HG03064 (cell line): Measurements from ENCODE around the gene NSMF.

Source experiments
- ATAC-seq: cut with Tn5 transposase; IDR thresholded peaks from one replicate; pipeline ENCODE4 v1.9.1; 2021; ENCODE audit warnings: low read depth; ENCODE audit not compliant: unreplicated experiment

The NSMF gene

DNA sequence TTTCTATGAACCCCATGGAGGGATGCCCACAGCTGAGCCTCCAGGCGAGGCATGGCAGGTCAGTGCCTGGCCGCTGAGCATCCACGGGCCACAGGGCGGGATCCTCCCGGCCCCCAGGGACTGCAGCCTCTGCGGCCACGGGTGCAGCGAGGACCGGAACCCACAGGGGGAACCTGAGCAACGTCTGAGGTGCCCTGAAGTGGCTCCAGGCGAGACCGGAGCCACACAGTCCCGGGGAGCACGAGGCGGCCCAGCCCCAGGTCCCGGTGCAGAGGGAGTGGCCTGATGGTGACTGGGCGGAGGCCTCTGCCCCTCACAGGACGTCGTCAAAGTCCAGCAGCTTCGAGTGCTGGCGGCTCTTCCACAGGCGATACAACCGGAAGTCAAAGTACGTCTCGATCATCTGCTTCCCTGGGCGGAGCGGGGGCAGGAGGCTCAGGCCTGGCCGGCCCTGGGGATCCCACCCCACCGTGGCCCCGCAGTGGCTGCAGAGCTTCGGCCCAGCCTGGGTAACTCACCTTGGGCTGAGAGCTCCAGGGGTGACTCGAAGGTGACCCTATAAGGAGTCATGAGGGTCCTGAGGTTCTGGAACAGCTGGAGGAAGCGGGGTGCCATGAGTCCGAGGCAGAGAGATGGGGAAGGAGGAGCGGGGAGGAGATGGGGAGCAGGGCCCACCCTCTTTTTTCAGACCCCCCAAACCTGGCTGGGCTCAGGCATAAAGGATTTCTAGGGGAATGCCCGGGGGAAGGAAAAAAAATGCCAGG is 9.9 kb downstream of the NSMF start:
- ATAC-seq = no peak

DNA sequence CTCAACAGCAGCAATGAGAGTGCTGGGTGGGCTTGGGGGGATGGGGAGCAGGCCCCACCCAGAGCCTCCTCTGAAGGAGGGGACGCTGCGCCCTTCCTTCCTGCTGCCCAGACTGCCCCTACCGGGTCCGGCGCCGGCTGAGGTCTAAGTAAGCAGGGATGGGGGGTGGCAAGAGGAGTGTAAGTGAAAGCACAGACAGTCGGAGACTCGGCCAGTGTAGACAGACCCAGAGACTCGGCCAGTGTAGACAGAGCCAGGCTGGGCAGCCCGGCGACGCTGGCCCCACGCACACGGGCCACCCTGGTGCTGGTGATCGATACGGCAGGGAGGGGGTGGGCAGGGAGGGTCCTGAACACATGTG is 10.6 kb downstream of the NSMF start:
- ATAC-seq = no peak

DNA sequence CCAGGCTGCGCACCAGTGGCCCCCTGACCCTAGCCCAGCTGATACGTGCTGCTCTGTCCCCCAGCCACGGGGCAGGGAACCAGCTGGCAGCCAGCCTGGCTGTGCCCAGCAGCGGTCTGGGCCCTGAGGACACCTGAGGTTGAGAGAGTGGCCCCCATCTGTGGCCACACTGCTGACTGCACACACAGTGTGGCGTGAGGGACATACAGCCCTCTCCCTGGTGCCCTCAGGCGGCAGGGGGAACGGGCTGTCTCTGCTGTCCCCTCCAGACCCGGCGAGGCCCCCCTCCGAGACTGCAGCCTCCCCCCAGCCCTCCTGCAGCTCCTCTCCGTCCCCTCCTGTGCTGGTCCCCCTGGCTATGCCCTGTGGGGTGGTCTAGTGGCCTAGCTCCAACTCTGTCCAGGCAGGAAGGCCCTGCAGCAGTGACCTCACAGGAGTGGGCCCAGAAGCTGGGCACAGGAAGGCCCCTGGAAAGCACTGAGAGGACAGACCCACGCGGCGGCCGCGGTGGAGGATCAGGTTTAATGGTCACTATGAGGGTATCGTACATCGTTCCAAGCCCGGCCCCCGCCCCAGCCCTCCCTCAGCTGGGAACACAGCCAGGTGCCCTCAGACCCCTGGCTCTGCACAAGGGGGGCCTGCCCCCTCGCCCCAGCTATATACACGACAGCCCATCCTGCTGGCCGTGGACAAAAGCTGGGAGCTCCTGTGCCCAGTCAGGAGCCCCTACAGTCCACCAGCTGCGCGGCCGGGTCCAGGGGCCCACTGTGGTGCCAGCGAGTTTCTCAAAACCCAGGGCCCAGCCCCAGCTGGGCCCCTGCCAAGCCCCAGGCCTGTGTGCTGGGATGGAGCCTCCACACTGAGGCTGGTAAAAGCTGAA is 11.2 kb downstream of the NSMF start:
- no peak for ATAC-seq

DNA sequence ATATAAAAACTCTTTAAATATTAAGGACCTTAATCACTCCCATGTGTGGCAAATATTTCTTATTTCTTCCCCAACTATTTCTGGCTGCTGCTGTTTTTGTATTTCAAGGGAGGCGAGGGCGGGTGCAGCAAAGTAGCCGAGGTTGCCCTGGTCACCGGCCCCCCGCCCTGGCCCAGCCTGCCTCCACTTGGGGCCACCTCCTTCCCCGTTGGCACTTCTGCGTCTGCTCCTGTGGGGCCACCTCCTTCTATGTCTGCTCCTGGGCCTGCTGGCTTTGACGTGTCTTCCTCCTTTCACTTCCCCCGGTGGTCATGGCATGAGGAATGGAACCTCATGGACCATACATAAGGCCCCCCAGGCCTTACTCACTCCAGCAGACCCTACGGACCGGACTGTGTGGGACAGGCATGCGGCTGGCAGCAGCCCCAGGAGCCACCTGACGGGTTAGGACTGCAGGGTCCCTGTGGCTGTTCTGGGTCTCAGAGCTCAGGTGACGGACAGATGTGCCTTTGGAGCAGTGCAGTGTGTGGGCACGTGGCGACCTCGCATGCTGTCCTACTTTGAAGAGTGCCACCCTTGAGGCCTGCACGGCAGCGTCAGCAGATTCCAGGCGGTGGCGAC is 12.2 kb downstream of the NSMF start:
- no peak for ATAC-seq

DNA sequence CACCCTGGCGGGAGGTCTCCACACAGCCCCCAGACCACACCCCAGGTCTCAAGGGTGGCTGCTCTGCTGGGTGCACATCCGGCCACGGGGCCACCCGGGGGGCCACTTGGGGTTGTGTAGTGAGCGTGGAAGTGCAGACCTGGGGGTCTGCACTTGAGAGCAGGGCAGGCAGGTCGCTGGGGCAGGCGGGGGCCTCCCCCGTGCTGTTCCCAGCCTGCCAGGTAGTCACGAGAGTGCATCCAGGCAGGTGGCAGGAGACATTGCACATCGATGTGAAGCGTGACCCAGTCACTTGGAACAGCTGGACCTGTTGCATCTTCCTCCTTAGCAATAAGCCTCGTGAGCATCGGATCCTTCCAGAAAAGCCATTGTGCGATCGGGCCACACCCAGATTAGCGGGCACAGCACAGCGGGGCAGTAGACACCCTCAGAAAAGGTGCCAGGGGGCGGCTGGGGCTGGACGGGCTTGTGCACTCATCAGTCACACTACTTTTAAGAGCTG is 13.2 kb downstream of the NSMF start:
- ATAC-seq = no peak

DNA sequence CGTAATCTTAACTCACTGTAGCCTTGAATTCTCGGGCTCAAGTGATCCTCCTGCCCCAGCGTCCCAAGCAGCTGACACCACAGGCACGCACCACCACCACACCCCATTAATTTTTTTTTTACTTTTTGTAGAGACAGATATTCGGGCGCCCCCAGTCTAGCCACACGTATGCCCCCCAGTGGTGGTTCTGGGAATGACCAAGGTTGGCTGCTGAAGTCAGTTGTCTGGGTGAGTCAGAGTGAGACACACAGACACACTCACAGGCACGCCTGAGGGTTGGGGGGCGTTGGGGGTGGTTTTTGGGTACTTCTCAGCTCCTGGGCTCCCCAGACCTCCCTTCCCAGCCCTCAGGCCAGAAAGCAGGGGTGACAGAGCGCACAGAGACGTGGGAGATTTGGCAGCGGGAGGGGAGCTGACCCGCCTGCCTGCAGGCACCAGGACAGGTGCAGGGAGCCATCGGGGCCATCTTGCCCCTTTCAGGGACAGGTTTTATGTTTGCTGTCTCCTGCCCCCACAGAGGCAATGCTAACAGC is 13.8 kb downstream of the NSMF start:
- no peak for ATAC-seq

DNA sequence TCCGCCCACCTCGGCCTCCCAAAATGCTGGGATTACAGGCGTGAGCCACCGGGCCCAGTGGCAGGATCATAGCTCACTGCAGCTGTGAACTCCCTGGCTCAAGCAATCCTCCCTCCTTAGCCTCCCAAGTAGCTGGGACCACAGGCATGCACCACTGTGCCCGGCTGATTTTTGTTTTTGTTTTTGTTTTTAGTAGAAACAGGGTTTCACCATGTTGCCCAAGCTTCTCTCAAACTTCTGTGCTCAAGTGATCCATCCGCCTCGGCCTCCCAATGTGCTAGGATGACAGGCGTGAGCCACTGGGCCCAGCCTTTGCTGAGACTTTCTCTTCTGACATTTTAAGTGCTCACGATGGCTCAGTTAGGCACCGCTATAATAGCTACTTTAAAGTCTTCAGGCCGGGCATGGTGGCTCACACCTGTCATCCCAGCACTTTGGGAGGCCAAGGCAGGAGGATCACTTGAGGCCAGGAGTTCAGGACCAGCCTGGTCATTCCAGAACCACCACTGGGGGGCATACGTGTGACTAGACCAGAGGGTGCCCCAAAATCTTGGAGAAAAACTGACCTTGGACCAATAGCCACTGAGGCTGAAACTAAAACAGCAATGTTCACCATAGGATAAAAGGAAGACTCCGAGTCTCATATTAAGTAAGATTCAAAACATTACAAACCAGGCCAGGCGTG is 14.9 kb downstream of the NSMF start:
- ATAC-seq = no peak

DNA sequence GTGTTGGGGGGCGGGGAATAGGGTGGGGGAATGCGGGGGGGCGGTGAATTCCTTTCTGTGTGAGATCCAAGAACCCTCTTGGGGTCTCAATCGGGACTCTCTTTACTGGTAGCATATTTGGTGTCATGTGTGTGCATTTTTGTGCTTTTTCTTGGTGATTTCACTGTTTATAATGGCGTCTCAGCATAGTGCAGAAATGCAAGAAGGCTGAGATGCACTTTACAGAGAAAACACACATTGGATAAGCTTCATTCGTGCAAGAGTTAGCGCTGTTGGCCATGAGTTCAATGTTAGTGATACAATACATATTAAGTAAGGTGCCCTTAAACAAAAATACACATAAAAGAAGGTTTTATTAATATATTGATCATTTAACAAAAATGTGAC is 17.2 kb downstream of the NSMF start:
- ATAC-seq = no peak

DNA sequence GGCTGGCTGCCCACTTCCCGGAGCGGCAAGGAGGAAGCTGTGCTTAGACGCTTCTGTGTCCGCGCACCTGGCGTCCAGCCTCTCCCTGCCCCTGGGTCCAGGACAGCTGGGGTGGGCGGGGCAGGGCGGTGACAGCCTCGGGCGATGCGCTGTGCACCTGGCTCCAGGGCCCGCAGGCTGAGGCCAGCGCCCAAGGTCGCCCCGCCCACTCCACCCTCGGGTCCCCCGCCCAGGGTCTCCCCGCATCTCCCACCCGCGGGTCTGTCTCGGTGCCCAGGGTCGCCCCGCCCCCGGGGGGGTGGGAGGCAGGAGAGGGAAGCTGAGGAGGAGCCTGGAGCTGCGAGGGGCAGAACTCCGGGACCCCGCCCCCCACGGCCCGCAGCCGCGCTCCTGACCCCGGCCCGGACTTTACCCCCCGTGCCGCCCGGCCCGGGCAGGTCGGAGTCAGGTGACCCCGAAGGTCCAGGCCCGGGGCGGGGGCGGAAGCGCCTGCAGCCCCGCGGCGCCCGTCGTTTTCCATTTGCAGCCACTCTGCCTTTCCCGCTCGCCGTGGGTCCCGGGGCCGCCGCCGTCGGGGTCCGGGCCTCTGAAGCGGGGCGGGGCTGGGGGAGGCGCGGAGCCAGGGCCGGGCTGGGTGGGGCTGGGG is 17.7 kb downstream of the NSMF start, which contains the start of gene ENTPD8:
ENTPD8 (minus strand) TSS at position 69 of the 646 bp plus-strand sequence. CDS start 3,072 bp downstream, outside the sequence.
- ATAC-seq = no peak

DNA sequence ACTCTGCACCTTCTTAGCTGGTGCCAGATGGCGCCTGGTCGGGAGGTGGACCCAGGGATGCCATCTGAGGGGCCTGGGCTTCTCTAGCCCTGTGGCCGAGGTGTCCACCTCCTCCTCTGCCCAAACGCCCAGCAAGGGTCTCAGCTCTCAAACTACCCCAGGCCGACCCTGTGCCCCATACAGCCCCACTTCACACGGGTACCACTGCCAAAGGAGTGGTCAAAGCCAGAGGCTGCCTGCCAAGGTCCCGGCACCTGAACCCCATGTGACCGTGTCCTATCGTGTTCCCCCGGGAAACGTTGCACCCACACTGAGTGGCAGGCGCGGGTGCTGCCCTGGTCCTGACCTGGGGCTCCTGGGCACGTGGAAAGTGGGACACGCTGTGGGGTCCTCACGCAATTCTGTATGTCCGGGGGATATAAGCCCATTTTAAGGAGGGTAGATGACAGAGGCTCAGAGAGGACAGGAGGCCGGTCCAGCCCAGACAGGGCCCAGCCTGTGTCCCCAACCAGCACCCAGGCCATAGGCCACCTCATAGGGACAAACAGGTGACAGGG is 19.9 kb downstream of the NSMF start:
- no peak for ATAC-seq

DNA sequence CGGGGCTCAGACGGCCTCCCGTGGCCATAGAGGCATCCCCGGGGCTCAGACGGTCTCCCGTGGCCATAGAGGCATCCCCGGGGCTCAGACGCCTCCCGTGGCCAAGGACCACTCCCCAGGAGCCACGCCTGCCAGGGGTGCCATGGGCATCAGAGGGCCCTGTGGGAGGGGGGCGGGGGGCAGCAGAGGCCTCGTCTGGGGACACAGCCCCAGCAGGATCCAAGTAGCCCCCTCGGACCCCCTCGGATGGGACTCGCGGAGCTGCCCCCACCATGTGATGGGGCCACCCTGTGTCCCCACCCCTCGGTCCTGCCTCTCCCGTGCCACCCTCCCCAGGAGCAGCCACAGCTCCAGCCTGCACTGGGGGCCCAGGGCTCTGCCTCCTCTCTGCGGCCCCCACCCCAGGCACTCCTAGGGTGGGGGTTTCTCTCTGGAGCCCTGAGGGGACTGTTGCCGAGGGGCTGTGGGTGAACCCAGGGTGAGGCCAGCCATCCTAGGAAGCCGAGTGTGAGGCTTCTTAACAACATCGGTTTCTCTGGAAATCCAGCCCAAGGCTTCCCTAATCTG is 20.5 kb downstream of the NSMF start:
- no peak for ATAC-seq

DNA sequence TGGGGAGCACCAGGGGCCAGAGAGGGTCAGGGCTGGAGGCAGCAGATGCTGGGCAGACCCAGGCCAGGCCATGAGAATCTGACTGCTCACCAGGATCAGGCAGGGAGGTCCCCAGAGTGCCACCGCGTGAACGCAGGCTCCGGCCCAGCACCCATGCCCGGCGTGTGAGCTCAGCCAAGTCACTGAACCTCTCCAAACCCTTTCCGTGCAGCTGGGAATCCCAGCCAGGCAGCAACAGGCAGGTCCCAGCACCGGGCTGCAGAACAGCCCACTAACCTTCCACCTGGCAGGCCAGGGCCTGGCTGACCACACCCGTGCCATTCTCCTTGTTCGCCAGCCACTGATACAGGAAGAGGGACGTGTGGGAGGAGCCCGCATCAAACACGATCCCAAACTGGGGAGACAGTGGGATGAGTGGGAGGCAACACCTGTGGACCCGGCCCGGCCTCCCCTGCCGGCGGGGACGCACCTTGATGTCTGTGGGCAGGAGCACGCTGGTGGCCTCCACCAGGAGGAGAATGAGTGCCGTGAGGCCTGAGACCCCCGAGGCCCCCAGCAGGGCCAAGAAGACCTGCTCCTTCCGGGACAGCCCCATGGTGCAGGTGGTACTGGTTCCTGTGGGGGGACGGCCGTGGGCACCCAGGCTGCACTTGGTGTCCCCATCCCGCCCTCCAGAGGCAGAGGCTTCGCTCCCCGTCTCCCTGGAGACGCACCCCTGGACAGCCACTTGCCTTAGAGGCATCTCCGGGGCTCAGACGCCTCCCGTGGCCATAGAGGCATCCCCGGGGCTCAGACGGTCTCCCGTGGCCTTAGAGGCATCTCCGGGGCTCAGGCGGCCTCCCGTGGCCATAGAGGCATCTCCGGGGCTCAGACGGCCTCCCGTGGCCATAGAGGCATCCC is 21.2 kb downstream of the NSMF start:
- no peak for ATAC-seq

DNA sequence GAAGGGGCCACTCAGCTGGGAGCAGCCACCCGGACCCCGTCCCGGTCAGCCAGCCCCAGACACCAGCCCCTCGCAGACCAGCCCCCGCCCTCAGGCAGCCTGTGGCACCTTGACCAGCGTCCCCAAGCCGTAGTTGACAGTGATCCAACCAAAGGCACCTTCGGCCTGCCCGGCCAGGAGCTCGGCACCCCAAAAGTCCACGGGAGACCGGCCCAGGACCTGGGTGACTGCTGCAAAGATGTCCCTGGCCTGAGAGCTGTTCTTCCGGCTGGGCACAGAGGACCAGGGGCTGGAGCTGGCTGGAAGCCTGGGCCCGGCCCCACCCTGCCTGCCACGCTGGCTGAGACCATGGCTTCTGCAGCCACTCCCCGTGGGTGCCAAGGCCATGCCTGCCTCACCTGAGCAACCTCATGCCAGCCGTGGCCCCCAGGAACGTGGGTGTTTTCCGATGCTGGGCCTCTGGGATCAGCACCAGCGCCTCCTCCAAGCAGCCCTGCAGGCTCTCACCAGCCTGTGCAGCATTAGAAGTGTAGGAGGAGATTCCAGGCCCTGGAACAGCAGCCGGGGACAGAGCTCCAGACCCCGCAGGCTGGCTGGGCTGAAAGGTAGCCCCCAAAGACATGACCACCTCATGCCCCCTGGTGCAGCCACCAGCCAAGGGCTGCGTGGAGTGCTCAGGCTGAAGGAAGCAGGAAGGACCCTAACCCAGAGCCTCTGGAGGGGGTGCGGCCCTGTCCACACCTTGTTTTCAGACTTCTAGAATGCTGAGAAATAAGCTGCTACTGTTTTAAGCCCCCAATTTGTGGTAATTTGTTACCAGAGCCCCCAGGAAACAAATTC is 22.2 kb downstream of the NSMF start:
- ATAC-seq = no peak

DNA sequence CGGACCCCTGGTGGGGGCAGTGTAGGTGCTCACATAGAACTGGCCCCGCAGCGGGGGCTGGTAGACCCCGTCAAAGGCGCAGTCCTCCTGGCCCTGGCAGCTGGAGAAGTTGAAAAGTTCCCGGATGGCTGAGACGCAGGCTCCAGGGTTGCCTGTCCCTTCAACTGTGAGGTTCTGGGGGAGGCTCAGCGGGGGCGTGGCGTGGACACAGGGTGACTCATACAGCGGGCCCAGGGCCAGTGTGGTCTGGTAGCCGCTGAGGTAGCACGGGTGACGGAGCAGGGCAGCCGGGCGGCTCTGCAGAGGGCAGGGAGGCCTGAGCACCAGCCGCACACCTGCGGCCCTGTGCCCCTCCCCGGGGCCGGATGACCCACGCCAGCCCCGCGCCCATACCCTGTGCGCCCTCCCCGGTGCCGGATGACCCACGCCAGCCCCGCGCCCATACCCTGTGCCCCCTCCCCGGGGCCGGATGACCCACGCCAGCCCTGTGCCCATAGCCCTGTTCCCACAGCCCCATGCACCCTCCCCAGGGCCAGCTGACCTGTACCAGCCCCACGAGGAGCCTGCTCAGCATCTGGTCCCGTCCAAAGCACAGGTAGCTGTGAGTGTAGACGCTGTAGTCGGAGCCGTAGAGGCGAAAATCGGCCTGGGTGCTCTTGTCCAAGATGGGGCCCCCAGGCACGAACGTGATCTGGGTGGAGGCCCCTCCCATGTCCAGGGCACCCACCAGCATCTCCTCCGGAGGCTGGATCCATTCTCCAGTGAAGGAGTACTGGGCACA is 23.0 kb downstream of the NSMF start:
- ATAC-seq = no peak

DNA sequence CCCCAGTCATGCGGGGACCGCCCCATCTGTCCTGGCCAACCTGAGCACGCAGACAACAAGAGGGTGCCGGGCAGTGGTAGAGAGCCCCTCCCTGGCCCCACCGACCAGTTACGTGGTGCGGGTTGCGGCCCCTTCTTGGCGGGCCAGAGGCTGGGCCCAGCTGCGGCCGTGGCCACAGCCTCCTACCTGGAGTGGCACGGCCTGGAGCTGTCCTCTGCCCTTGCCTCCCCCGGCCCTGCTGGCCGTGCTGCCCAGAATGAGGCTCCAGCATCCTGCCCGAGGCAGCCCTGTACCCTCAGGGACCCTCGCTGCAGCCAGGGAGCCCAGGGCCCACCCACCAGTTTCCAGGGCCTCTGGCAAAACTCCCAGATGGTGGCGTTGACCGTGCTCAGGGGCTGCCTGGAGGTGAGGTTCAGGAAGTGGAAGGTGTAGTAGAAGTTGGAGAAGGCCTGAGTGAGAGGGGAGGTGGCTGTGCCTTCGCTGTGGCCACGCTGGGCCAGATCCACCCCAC is 23.7 kb downstream of the NSMF start:
- ATAC-seq = no peak
